ENCODE results near the gene APOBEC4. TPM values are rescaled to one million over a fixed set of nuclear protein-coding genes. Genes with fewer than 3 reads are reported as not detected.
A peak's percentile ranks its signal among the peaks of the same experiment; 100 is the strongest.
"Not testable (repeated sequence)": the region's sequence is repeated elsewhere in the genome, so short reads cannot be mapped to it uniquely, and the experiment has no call there.

The APOBEC4 gene
- total and polyA plus RNA-seq, 3 donors from 2014 or later: 4.9 to 23.7 (median 5.0) TPM

GRCh38 chr1:183633676-183634343 is 19.3 kb downstream of the APOBEC4 start:
- no peaks in the 10 kb centered on the region for H3K27me3 ChIP-seq
- peak overlapping the region; percentile 40 to 96 for H3K27ac ChIP-seq
- no peaks in the 10 kb centered on the region for H3K36me3 ChIP-seq (ENCODE audit: low read depth, missing control alignments)
- intact Hi-C loops (cut with DNase I; ENCODE audit: low total_unique reads): no loop called here
- WGBS, 2 donors: 0% methylated on average over 1 of the region's 1 CpG
- H3K9me3 ChIP-seq: no peaks in the 10 kb centered on the region
- peaks cover 38% of the 10 kb centered on the region for H3K4me1 ChIP-seq
- H3K4me3 ChIP-seq: peak overlapping the region; percentile 74 to 99
- DNase-seq: peak; percentile 33
- TF ChIP-seq CTCF (IDR thresholded peaks at IDR 0.05) (peak; percentile 48 to 52 (median 51)), POLR2A (IDR thresholded peaks at IDR 0.05) (no peak)

GRCh38 chr1:183632964-183633363 is 20.2 kb downstream of the APOBEC4 start:
- H3K4me1 ChIP-seq: peaks cover 38% of the 10 kb centered on the region
- 23 to 42% methylated on average over 1 of the region's 1 CpG for WGBS, 2 donors
- DNase-seq: no peak

GRCh38 chr1:183632114-183632513 is 21.0 kb downstream of the APOBEC4 start:
- Histone ChIP-seq H3K36me3 (ENCODE audit: low read depth, missing control alignments) (no peaks in the 10 kb centered on the region), H3K27me3 (no peaks in the 10 kb centered on the region), H3K27ac (peak overlapping the region in 1 of 2 donors; percentile 96), H3K4me3 (no peak overlapping the region), H3K9me3 (no peaks in the 10 kb centered on the region), H3K4me1 (peaks cover 38% of the 10 kb centered on the region)
- WGBS, 2 donors: 53 to 71% methylated on average over 2 of the region's 2 CpGs
- intact Hi-C loops (cut with DNase I; ENCODE audit: low total_unique reads): no loop called here
- no peak for TF ChIP-seq POLR2A (IDR thresholded peaks at IDR 0.05)
- no peak for TF ChIP-seq CTCF (IDR thresholded peaks at IDR 0.05)
- no peak for DNase-seq

More at GRCh38 chr1:183632964-183633363, 20.2 kb downstream of the APOBEC4 start:
- no peak for TF ChIP-seq CTCF (IDR thresholded peaks at IDR 0.05)
- no peak for TF ChIP-seq POLR2A (IDR thresholded peaks at IDR 0.05)
- intact Hi-C loops (cut with DNase I; ENCODE audit: low total_unique reads): no loop called here
- Histone ChIP-seq H3K36me3 (ENCODE audit: low read depth, missing control alignments) (no peaks in the 10 kb centered on the region), H3K27ac (peak overlapping the region in 1 of 2 donors; percentile 96), H3K9me3 (no peaks in the 10 kb centered on the region), H3K4me3 (peak overlapping the region in 1 of 2 donors; percentile 99), H3K27me3 (no peaks in the 10 kb centered on the region)

DNA sequence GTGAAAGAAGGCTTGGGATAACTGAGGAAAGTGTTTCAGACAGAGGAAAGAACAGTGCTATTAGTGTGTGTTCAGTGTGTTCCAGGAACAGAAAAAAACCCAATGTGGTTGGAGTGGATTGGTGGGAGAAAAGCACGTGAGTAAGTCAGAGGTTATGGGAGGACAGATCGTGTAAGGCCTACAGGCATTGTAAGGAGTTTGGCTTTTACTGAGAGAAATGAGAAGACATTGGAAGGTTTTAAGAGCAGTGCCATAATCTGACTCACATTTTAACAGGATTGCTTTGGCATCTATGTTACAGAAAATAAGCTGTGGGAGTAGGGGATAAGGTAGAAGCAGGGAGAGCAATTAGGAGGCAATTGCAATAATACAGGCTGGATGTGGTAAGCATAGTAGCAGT is 22.4 kb downstream of the APOBEC4 start:
- no peaks in the 10 kb centered on the region for H3K27me3 ChIP-seq
- peak overlapping the region in 1 of 2 donors; percentile 37 for H3K27ac ChIP-seq
- no peak for DNase-seq
- H3K36me3 ChIP-seq (ENCODE audit: low read depth, missing control alignments): no peaks in the 10 kb centered on the region
- TF ChIP-seq CTCF (IDR thresholded peaks at IDR 0.05) (no peak), POLR2A (IDR thresholded peaks at IDR 0.05) (no peak)
- WGBS, 2 donors: 26 to 32% methylated on average over 2 of the region's 2 CpGs
- H3K4me1 ChIP-seq: peaks cover 43% of the 10 kb centered on the region
- intact Hi-C loops (cut with DNase I; ENCODE audit: low total_unique reads): no loop called here
- no peaks in the 10 kb centered on the region for H3K9me3 ChIP-seq
- H3K4me3 ChIP-seq: no peak overlapping the region

- peaks cover 38% of the 10 kb centered on the region for H3K4me1 ChIP-seq
These were observed 24.6 kb downstream of the APOBEC4 start for GRCh38 chr1:183628537-183628936.

DNA sequence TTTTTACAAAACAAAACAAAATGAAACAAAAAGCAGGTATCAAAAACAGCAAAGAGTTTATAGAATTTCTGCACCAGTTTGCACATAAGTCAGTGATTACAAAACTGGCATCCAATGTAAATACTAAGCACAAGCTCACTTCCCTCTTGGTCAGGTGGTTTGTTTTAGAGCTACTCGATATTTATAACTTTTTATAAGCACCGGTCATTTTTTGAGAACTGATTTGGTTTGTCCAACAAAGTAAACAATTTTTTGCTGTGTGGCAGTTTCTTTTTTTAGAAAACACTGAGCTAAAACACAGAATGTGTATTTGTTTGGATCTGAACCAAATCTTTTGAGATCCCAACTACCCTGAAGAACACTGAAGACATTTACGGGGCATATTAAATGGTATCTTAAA is 26.9 kb downstream of the APOBEC4 start:
- Histone ChIP-seq H3K4me1 (peaks cover 26% of the 10 kb centered on the region), H3K27ac (peak overlapping the region in 1 of 2 donors; percentile 12)
- H3K9me3 ChIP-seq; DNase-seq; H3K27me3 ChIP-seq; intact Hi-C loops (cut with DNase I; ENCODE audit: low total_unique reads); H3K36me3 ChIP-seq (ENCODE audit: low read depth, missing control alignments); H3K4me3 ChIP-seq: not testable (repeated sequence)
- WGBS, 2 donors: 28 to 39% methylated on average over 3 of the region's 3 CpGs

More at GRCh38 chr1:183628537-183628936, 24.6 kb downstream of the APOBEC4 start:
- DNase-seq: no peak
- TF ChIP-seq POLR2A (IDR thresholded peaks at IDR 0.05) (no peak), CTCF (IDR thresholded peaks at IDR 0.05) (no peak)
- Histone ChIP-seq H3K4me3 (no peak overlapping the region), H3K27ac (no peak overlapping the region), H3K27me3 (no peaks in the 10 kb centered on the region), H3K9me3 (no peaks in the 10 kb centered on the region), H3K36me3 (ENCODE audit: low read depth, missing control alignments) (no peaks in the 10 kb centered on the region)
- intact Hi-C loops (cut with DNase I; ENCODE audit: low total_unique reads): no loop called here
